ELF-1 (cell line): Measurements from ENCODE around the gene AADACL4.
A peak's percentile ranks its signal among the peaks of the same experiment; 100 is the strongest.

Experiments
- DNase-seq: peaks from one replicate; pipeline ENCODE4 v3.0.0-alpha.2; 2016; ENCODE audit warnings: low read depth, low spot score

AADACL4 gene

DNA sequence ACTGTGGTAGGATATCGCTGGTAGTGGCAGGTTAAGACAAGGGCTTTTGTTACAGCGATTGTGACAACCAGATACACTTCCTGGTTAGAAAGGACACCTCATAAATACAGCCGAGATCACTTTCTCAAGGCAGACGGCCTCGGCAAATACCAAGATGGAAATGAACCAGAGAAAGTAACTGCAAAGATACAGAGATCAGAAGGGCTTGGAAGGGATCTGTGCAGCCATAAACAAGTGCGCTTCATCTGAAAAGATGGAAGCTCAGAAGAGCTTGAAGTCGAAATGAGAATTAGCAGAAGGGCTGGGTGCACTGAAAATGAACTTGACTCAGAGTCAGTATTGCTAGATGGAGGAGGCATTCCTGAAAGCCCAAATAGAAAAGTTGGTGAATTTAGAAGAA lies 32.9 kb upstream of the AADACL4 start:
- no peak for DNase-seq

GRCh38 chr1:12613180-12613579 lies 30.7 kb upstream of the AADACL4 start:
- DNase-seq, result no peak

DNA sequence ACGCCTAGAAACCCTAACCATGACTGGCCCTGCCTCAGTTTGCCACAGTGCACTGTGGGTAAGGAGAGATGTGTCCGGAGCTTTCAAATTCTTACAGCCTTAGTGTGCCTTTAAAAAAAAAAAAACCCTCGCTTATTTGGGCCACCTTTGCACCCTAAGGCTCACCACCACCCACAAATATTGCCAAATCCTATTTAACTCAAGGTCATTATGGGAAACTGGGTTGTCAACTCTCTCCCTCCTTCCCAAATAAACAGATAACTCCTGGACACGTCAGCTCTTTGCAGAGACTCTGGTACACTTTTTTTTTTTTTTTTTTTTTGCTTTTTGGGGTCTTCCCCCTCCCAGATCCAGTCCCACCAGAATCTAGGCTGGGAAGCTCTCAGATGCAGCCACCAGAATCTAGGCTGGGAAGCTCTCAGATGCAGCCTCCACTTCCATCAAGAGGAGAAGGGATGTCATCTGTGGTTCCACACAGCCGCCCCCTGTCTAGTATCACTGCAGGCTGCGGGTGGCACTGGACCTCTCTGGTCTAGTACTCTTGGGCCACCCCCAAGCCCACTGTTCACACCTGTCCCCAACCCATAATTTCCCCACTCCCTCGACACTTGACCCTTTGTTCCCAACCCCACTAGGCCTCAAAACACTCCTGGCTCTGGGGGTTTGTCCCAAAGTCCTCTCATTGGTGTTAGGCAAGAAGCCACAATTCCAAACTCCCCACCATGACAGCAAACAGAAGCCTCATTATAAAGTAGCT lies 29.3 kb upstream of the AADACL4 start:
- DNase-seq, result no peak

DNA sequence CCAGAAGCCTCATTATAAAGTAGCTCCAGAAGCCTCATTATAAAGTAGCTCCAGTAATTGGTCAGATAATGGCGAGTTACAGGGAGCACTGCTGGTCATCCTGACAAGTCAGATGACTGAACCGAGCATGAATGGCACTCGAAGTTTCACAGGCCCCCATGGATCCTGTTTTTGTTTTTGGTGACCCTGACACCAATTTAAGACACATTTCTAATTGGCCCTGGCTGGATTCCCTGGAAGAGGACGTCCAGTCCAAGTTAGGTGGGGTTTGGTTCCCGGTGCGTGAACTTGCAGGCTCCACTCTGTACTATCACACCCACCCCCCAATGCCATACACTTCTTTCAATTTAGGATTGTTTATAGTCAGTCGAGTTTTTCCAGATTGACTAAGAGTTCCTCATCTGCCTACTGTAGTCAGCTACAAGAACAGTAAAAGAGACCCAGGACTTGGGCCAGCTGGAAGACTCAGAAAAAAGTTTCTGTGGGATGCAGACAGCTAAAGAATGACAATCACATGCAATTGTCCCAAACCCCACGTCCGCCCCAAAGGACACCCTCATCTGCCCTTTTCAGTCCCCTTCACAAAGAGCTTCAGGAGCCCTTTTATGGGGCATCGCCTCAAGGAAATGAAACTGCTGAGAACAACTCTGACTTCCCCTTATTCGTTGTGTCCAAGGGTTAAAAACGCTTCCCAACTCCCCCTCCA lies 28.6 kb upstream of the AADACL4 start:
- DNase-seq, result no peak

- DNase-seq, result peak; percentile 85
Observed at GRCh38 chr1:12615865-12616708, 27.8 kb upstream of the AADACL4 start.

GRCh38 chr1:12616709-12617373 lies 27.0 kb upstream of the AADACL4 start:
- DNase-seq, result no peak

DNA sequence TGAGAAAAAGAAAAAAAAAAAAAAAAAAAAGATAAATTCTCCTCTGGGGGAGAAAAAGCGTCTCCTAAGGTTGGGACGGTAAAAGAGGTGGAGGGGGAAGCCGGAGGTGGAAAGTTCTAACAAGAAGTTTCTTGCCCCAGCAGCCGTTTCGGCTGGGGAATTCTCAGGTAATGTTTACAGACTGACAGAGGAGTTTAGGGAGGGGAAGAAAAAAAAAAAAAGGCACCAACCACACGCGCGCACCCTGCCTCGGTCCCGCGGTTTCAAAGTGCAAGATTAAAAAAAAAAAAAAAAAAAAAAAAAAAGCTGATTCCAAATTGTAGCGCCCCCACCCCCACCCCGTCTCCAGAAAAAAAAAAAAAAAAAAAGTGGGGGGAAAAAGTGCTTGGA lies 26.4 kb upstream of the AADACL4 start:
- DNase-seq, result no peak

GRCh38 chr1:12617901-12618660 lies 25.8 kb upstream of the AADACL4 start, which contains the start of gene DHRS3:
TSS of gene DHRS3 (minus strand) at chr1:12618210. CDS start at chr1:12617348, 862 bp downstream.
- DNase-seq, result peak; percentile 96

DNA sequence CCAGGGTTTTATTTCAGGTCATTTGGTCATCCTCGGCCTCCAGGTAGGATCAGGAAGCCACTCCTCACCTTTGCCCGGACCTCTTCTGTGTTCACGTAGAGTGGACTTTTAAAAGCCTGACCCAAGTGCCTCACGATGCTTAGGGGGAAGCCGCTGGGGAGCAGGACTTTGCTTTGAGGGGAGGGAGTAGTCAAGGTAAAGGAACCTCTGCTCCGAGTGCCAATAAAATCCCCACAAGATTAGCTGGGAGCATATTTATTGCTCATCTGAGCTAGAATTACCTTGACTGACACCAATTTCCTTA lies 25.3 kb upstream of the AADACL4 start:
- no peak for DNase-seq

DNA sequence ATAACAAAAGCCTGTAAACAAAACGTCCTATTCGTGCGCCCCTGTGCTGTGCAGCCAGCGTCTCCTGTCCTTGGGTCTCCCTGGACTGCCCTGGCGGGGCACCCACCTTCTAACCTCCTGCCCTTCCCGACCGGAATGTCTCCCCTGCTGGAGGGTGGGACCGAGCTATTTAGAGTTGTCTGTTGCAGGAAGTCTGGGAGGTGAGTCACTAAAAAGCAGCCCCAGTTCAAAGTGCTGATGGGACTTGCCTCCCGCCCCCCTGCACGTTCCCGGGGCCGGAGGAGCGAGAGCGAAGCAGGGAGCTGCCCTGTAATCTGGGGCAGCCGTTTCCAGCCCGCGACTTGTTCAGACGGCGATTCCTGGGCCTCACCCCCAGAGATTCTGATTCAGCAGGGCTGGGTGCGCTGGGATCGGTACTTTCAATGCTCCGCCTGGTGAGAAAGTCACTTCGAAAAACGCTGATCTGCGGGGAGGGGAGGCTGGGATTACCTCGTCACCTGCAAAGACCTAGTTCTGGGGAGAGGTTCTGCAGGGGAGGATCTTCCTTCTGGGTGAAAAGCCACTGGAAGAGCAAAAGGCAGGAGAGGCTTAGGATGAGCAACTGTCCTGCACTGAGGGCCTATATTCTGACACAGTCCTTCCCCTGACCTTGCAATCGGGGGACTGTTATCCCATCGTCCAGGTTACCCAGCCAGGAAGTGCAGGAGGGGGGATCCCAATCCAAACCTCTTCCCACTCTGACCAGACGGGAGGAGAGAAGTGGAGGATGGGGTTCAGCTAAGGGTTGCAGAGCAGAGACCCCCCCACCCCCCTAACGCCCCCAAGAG lies 24.7 kb upstream of the AADACL4 start:
- peak; percentile 94 for DNase-seq

DNA sequence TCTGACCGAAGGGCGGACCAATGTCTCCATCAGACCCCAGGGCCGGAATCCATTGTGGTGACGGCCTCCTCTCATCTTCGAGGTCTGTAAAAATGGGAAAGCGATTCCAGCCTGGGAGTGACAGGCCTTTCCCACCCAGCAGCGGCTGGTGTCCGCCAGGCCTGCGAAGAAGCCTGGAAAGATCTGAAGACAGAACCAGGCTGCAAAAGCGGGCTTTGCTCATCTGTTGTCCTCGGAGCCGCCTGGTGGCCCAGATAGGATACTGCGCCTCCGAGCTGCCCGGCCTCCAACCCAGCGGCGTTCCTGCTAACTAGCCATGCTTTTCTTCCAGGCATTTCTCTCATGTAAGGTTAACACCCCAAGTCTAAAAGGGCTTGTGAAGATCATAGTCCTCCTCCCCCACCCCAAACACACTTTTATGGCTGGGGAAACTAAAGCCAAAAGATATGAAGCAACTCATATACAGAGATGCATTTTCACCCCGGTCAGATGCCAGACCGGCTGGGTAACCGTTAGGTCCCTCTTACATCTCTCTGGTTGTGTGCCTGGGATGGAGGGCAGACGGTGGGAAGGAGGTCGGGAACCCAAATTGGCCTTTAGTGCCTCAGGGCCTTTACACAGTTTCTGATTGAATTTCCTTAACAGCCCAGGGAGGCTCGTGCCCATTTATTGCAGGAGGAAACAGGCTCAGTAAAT lies 23.9 kb upstream of the AADACL4 start:
- peak; percentile 93 for DNase-seq

DNA sequence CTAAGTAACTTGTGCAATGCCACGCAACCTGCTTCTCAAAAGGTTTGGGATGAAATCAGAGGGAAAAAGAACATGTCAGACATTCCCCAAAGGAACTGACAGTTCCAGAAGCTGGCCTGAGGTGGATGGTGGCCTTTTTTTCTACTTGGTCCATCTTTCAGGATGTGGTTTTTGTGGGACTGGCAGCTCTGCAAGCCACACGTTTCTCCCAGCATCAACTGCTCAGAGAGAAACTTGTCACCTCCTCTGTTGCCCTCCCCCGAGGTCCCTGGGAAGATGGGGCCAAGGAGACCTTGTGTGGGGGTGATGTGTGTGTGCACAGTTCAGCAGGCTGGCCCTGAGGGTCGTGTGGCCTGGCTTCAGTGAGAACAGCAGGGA lies 23.4 kb upstream of the AADACL4 start:
- no peak for DNase-seq

DNA sequence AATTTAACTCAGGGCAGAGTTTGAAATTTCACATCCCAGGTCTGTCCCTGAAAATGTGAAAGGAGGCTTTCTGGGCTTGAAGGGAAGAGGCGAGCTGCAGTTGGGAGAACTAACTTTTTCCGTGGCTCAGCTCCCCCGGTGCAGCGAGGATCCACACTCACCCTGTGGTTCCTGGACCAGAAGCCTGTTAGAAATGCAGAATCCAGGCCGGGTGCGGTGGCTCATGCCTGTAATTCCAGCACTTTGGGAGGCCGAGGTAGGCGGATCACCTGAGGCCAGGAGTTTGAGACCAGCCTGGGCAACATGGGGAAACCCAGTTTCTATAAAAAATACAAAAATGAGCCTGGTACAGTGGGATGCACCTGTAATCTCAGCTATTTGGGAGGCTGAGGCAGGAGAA lies 23.0 kb upstream of the AADACL4 start:
- DNase-seq, result no peak

GRCh38 chr1:12621346-12622335 lies 22.2 kb upstream of the AADACL4 start:
- DNase-seq, result no peak

DNA sequence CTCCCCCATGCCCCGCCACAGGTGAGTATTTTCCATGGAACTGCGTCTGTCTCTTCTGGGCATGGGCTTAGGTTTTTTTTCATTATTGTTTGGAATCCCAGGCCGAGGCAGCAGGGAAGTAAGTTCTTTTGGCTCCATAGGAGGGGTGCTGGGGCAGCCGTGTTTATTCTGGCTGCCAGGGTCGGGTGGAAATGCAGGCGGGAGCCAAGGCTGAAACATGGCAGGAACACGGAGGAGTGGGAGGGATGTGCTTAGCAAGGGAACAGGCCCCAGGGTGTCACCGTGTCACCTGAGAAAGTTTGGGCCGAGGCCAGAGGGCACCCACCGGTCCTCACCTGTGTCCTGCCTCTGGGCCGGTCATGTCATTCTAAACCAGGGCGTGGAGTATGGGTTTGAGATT lies 21.4 kb upstream of the AADACL4 start:
- DNase-seq, result no peak

- DNase-seq, result no peak
Observed at GRCh38 chr1:12625276-12625675, 18.6 kb upstream of the AADACL4 start.

DNA sequence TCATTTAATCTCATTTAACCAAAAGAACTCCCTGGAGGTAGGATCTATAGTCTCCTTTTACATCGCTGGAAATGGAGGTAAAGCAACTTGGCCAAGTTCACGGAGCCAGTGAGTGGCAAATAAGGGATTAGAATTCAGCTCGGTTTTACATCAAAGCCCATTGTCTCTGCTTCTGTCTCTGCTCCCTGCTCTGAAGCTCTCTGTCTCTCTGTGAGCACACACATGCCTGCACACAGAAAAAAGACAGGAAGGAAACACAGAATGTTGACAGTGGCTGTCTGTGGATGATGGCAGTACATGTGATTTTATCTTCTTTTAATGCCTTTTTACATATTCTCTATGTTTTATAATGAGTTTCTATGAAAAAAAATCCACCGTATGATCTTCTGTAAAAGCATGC lies 17.0 kb upstream of the AADACL4 start:
- DNase-seq, result no peak

- no peak for DNase-seq
Observed at GRCh38 chr1:12627296-12627695, 16.6 kb upstream of the AADACL4 start.
